Measurements from ENCODE around the gene EPHB2. TPM values are rescaled to one million over a fixed set of nuclear protein-coding genes. Genes with fewer than 3 reads are reported as not detected.
"Not testable (repeated sequence)": the region's sequence is repeated elsewhere in the genome, so short reads cannot be mapped to it uniquely, and the experiment has no call there.

The EPHB2 gene
- 1 to 10 TPM in 3 of 4 donors, under 1 TPM in 1; 0.32 to 4.0 (median 1.7) TPM for total RNA-seq

- Histone ChIP-seq H3K36me3 (no peaks in the 10 kb centered on the region), H3K4me1 (peaks cover 21% of the 10 kb centered on the region), H3K27me3 (peaks cover 19% of the 10 kb centered on the region), H3K4me3 (peak within 1 kb of the TSS; percentile 62), H3K27ac (no peak within 1 kb of the TSS), H3K9me3 (no peaks in the 10 kb centered on the region)
- DNase-seq (ENCODE audit: low spot score in 2 of 2), result no peak
- 2% methylated on average over 12 of the region's 55 CpGs for WGBS
- no peak for TF ChIP-seq POLR2A (IDR thresholded peaks at IDR 0.05)
- no peak for TF ChIP-seq CTCF (IDR thresholded peaks at IDR 0.05)
- no peak for TF ChIP-seq POLR2AphosphoS5 (IDR thresholded peaks at IDR 0.05)
- TF ChIP-seq EP300 (IDR thresholded peaks at IDR 0.05), result no peak
Measured at GRCh38 chr1:22710701-22711049, at the start of gene EPHB2. Gene EPHB2, plus strand, starts transcription at chr1:22710839. Its CDS starts 144 bp downstream, at chr1:22710983.

- Histone ChIP-seq H3K27ac (no peak overlapping the region), H3K27me3 (peaks cover 19% of the 10 kb centered on the region), H3K4me1 (no peaks in the 10 kb centered on the region), H3K4me3 (no peak overlapping the region), H3K36me3 (no peaks in the 10 kb centered on the region), H3K9me3 (no peaks in the 10 kb centered on the region)
- 86% methylated on average over 2 of the region's 2 CpGs for WGBS
- no peak for DNase-seq (ENCODE audit: low spot score in 2 of 2)
- no peak for TF ChIP-seq POLR2AphosphoS5 (IDR thresholded peaks at IDR 0.05)
Measured at GRCh38 chr1:22661880-22662279, 48.8 kb upstream of the EPHB2 start.

- Histone ChIP-seq H3K9me3 (no peaks in the 10 kb centered on the region), H3K27me3 (peaks cover 14% of the 10 kb centered on the region), H3K4me3 (no peak overlapping the region), H3K27ac (no peak overlapping the region), H3K4me1 (no peaks in the 10 kb centered on the region), H3K36me3 (no peaks in the 10 kb centered on the region)
- no peak for DNase-seq (ENCODE audit: low spot score in 2 of 2)
- TF ChIP-seq CTCF (IDR thresholded peaks at IDR 0.05), result no peak
- TF ChIP-seq POLR2AphosphoS5 (IDR thresholded peaks at IDR 0.05), result no peak
- no peak for TF ChIP-seq EP300 (IDR thresholded peaks at IDR 0.05)
- no peak for TF ChIP-seq POLR2A (IDR thresholded peaks at IDR 0.05)
- 79% methylated on average over 4 of the region's 5 CpGs for WGBS
Measured at GRCh38 chr1:22662318-22662717, 48.3 kb upstream of the EPHB2 start.

- no peak overlapping the region for H3K27ac ChIP-seq
- peaks cover 8% of the 10 kb centered on the region for H3K27me3 ChIP-seq
- H3K9me3 ChIP-seq, result no peaks in the 10 kb centered on the region
- TF ChIP-seq POLR2A (IDR thresholded peaks at IDR 0.05), result no peak
- TF ChIP-seq CTCF (IDR thresholded peaks at IDR 0.05), result no peak
- TF ChIP-seq POLR2AphosphoS5 (IDR thresholded peaks at IDR 0.05), result no peak
- no peak for TF ChIP-seq EP300 (IDR thresholded peaks at IDR 0.05)
- DNase-seq (ENCODE audit: low spot score in 2 of 2), result no peak
- WGBS, result 79% methylated on average over 8 of the region's 8 CpGs
- no peaks in the 10 kb centered on the region for H3K36me3 ChIP-seq
- H3K4me1 ChIP-seq, result no peaks in the 10 kb centered on the region
- H3K4me3 ChIP-seq, result no peak overlapping the region
Measured at GRCh38 chr1:22662986-22663408, 47.6 kb upstream of the EPHB2 start.

GRCh38 chr1:22665752-22666151 is 44.9 kb upstream of the EPHB2 start:
- no peak for DNase-seq (ENCODE audit: low spot score in 2 of 2)
- Histone ChIP-seq H3K9me3 (no peaks in the 10 kb centered on the region), H3K4me1 (no peaks in the 10 kb centered on the region), H3K27me3 (peaks cover 14% of the 10 kb centered on the region), H3K27ac (no peak overlapping the region), H3K36me3 (no peaks in the 10 kb centered on the region), H3K4me3 (no peak overlapping the region)
- TF ChIP-seq POLR2AphosphoS5 (IDR thresholded peaks at IDR 0.05) (no peak), POLR2A (IDR thresholded peaks at IDR 0.05) (no peak), EP300 (IDR thresholded peaks at IDR 0.05) (no peak), CTCF (IDR thresholded peaks at IDR 0.05) (no peak)
- 41% methylated on average over 6 of the region's 7 CpGs for WGBS

- H3K4me1 ChIP-seq, result no peaks in the 10 kb centered on the region
- no peaks in the 10 kb centered on the region for H3K9me3 ChIP-seq
- no peak for TF ChIP-seq POLR2AphosphoS5 (IDR thresholded peaks at IDR 0.05)
- no peak for TF ChIP-seq EP300 (IDR thresholded peaks at IDR 0.05)
- TF ChIP-seq CTCF (IDR thresholded peaks at IDR 0.05), result no peak
- TF ChIP-seq POLR2A (IDR thresholded peaks at IDR 0.05), result no peak
- H3K4me3 ChIP-seq, result no peak overlapping the region
- DNase-seq (ENCODE audit: low spot score in 2 of 2), result no peak
- no peak overlapping the region for H3K27ac ChIP-seq
- whole genome bisulfite sequencing, result 65% methylated on average over 2 of the region's 2 CpGs
- H3K36me3 ChIP-seq, result no peaks in the 10 kb centered on the region
- H3K27me3 ChIP-seq, result peaks cover 17% of the 10 kb centered on the region
Measured at GRCh38 chr1:22666412-22666811, 44.2 kb upstream of the EPHB2 start.

GRCh38 chr1:22668840-22669239 is 41.8 kb upstream of the EPHB2 start:
- H3K9me3 ChIP-seq; DNase-seq (ENCODE audit: low spot score in 2 of 2); H3K27ac ChIP-seq; H3K36me3 ChIP-seq; H3K4me3 ChIP-seq; H3K4me1 ChIP-seq: not testable (repeated sequence)
- 64% methylated on average over 2 of the region's 2 CpGs for WGBS
- peaks cover 41% of the 10 kb centered on the region for H3K27me3 ChIP-seq

All from suprapubic skin (tissue), 4 donors.